Stimulated activated CD8-positive, alpha-beta memory T cell treated with anti-CD3 and anti-CD28 coated beads, Interleukin-12 subunit alpha, Interleukin-12 subunit beta, amount 100 ng/mL, for 24 hours (primary cell): ENCODE data around the gene RNF121.

Experiments
- DNase-seq: peaks from one replicate; pipeline ENCODE4 v3.0.0-alpha.2; 2020; ENCODE audit errors: extremely low read depth

RNF121 gene

GRCh38 chr11:72005347-72006260 lies 76.8 kb downstream of the RNF121 start:
- DNase-seq: no peak

GRCh38 chr11:72006309-72007088 lies 77.7 kb downstream of the RNF121 start:
- no peak for DNase-seq

- DNase-seq: no peak
Measured at GRCh38 chr11:72007089-72007476, 78.2 kb downstream of the RNF121 start.

- no peak for DNase-seq
Measured at GRCh38 chr11:72007587-72007986, 78.7 kb downstream of the RNF121 start.

GRCh38 chr11:72008728-72009127 lies 79.9 kb downstream of the RNF121 start:
- no peak for DNase-seq

GRCh38 chr11:72009156-72009555 lies 80.3 kb downstream of the RNF121 start:
- no peak for DNase-seq

- no peak for DNase-seq
Measured at GRCh38 chr11:72010529-72011233, 81.8 kb downstream of the RNF121 start.

GRCh38 chr11:72012091-72012630 lies 83.3 kb downstream of the RNF121 start:
- DNase-seq: no peak

GRCh38 chr11:72012897-72013721 lies 84.3 kb downstream of the RNF121 start:
- no peak for DNase-seq

GRCh38 chr11:72013765-72014711 lies 85.2 kb downstream of the RNF121 start:
- DNase-seq: no peak

GRCh38 chr11:72014761-72015320 lies 86.0 kb downstream of the RNF121 start:
- no peak for DNase-seq

GRCh38 chr11:72015511-72016061 lies 86.7 kb downstream of the RNF121 start:
- DNase-seq: no peak

GRCh38 chr11:72018171-72018570 lies 89.3 kb downstream of the RNF121 start:
- no peak for DNase-seq

GRCh38 chr11:72023335-72023734 lies 94.5 kb downstream of the RNF121 start:
- no peak for DNase-seq

- no peak for DNase-seq
Measured at GRCh38 chr11:72024069-72024754, 95.4 kb downstream of the RNF121 start.

GRCh38 chr11:72026090-72026489 lies 97.2 kb downstream of the RNF121 start:
- DNase-seq: no peak

GRCh38 chr11:72030472-72031045 lies 101.7 kb downstream of the RNF121 start:
- no peak for DNase-seq

GRCh38 chr11:72036687-72037086 lies 107.8 kb downstream of the RNF121 start:
- no peak for DNase-seq
